Measurements from ENCODE around the gene FAS. TPM values are rescaled to one million over a fixed set of nuclear protein-coding genes. Genes with fewer than 3 reads are reported as not detected.
A peak's percentile ranks its signal among the peaks of the same experiment; 100 is the strongest.

The FAS gene
- total and polyA plus RNA-seq, 12 donors: 2.5 to 10.1 (median 3.7) TPM

DNA sequence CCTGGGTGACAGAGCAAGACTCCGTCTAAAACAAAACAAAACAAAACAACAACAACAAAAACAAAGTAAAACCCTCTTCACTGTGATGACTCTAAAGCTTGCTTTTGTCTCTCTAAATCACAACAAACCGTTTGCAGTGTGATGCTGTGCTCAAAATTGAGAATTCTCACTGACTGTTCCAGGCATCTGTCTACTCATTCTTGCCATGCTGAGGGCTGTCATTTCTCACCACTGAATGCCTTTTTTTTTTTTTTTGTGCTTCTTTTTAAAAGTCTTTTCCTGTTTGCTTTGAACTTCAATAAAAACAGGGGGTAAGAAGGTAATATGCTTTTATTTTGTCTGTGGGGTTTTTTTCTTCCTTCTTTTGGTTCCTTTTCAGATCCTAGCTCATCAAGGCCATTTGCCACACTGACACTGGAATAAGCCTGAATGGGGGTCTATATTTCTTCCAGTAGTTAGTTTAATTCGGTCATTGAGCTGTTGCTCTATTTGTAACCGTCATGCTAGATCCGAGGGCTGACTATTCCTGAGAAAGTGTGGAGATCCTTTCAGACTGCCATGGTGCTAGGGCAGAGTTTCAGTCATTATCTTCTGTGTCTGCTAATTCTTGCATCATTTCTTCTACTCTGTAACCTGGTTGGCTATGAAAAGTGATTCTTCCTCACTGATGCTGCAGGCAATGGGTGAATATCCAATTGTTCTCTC, 10.6 kb downstream of the FAS start:
- no peaks in the 10 kb centered on the region for H3K9me3 ChIP-seq
- intact Hi-C loops (cut with DNase I): no loop called here
- H3K4me1 ChIP-seq: peaks cover 0 to 69% (median 23%) of the 10 kb centered on the region in 9 donors
- TF ChIP-seq, protein P1, sequence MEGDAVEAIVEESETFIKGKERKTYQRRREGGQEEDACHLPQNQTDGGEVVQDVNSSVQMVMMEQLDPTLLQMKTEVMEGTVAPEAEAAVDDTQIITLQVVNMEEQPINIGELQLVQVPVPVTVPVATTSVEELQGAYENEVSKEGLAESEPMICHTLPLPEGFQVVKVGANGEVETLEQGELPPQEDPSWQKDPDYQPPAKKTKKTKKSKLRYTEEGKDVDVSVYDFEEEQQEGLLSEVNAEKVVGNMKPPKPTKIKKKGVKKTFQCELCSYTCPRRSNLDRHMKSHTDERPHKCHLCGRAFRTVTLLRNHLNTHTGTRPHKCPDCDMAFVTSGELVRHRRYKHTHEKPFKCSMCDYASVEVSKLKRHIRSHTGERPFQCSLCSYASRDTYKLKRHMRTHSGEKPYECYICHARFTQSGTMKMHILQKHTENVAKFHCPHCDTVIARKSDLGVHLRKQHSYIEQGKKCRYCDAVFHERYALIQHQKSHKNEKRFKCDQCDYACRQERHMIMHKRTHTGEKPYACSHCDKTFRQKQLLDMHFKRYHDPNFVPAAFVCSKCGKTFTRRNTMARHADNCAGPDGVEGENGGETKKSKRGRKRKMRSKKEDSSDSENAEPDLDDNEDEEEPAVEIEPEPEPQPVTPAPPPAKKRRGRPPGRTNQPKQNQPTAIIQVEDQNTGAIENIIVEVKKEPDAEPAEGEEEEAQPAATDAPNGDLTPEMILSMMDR (IDR thresholded peaks at IDR 0.05): no peak
- peak overlapping the region in 6 of 10 donors; percentile 23 to 38 (median 30) for H3K4me3 ChIP-seq
- peak in 4 of 8 donors; percentile 17 to 31 (median 24) for ATAC-seq
- WGBS, 2 donors: 57 to 76% methylated on average over 5 of the region's 5 CpGs
- H3K27ac ChIP-seq: peak overlapping the region in 9 of 10 donors; percentile 13 to 76 (median 44)
- no peaks in the 10 kb centered on the region for H3K27me3 ChIP-seq
- H3K36me3 ChIP-seq: peaks cover 0 to 38% (median 7%) of the 10 kb centered on the region in 9 donors
- DNase-seq: no peak

DNA sequence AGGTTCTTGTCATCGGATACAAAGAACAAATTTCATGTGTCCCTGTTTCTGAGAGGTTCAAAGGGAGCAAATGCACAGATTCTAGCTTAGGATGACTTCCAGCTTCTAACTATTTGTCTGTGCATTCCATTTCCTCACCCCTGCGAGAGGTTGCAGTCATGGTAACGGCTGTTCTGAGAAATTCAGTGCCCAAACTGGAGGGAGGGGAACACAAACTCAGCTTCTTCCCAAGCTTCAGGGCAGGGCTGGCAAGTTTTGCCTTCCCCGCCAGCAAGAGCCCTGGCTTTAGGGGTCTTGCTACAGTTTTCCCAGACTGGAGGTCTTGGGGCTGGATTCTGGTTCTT, 11.1 kb downstream of the FAS start:
- Histone ChIP-seq H3K9me3 (no peaks in the 10 kb centered on the region), H3K4me3 (peak overlapping the region in 1 of 10 donors; percentile 7), H3K27ac (peak overlapping the region in 7 of 10 donors; percentile 29 to 76 (median 45)), H3K27me3 (no peaks in the 10 kb centered on the region), H3K4me1 (peaks cover 0 to 64% (median 23%) of the 10 kb centered on the region in 9 donors), H3K36me3 (peaks cover 0 to 39% (median 7%) of the 10 kb centered on the region in 9 donors)
- WGBS, 2 donors: 58 to 65% methylated on average over 4 of the region's 4 CpGs
- DNase-seq (no peak), ATAC-seq (peak in 3 of 8 donors; percentile 25 to 51 (median 36))
- intact Hi-C loops (cut with DNase I): no loop called here
- TF ChIP-seq, protein P1 (IDR thresholded peaks at IDR 0.05): no peak

- TF ChIP-seq, protein P1 (IDR thresholded peaks at IDR 0.05): no peak
- no peaks in the 10 kb centered on the region for H3K9me3 ChIP-seq
- 84 to 92% methylated on average over 4 of the region's 4 CpGs for WGBS, 2 donors
- H3K4me1 ChIP-seq: peaks cover 0 to 57% (median 20%) of the 10 kb centered on the region in 9 donors
- H3K27me3 ChIP-seq: no peaks in the 10 kb centered on the region
- H3K36me3 ChIP-seq: peaks cover 0 to 46% (median 7%) of the 10 kb centered on the region in 9 donors
- H3K4me3 ChIP-seq: no peak overlapping the region
- DNase-seq (no peak), ATAC-seq (no peak)
- peak overlapping the region in 6 of 10 donors; percentile 41 to 76 (median 49) for H3K27ac ChIP-seq
- intact Hi-C loops (cut with DNase I): no loop called here
These were observed 11.8 kb downstream of the FAS start for GRCh38 chr10:89002226-89002978.

- ATAC-seq (no peak), DNase-seq (no peak)
- Histone ChIP-seq H3K4me3 (no peak overlapping the region), H3K36me3 (peaks cover 0 to 55% (median 7%) of the 10 kb centered on the region in 9 donors), H3K9me3 (no peaks in the 10 kb centered on the region), H3K27me3 (no peaks in the 10 kb centered on the region), H3K27ac (no peak overlapping the region), H3K4me1 (peaks cover 0 to 48% (median 20%) of the 10 kb centered on the region in 9 donors)
- WGBS, 2 donors: 53 to 93% methylated on average over 2 of the region's 2 CpGs
- intact Hi-C loops (cut with DNase I): no loop called here
- TF ChIP-seq, protein P1 (IDR thresholded peaks at IDR 0.05): no peak
These were observed 12.7 kb downstream of the FAS start for GRCh38 chr10:89003344-89003743.

Measured in heart right ventricle (tissue), 16 donors.